K562 (cell line): Measurements from ENCODE around the gene FZD4. TPM values are rescaled to one million over a fixed set of nuclear protein-coding genes. Genes with fewer than 3 reads are reported as not detected.

Experiments
- ARHGAP35 ChIP-seq: fragments of 450-650 bp; IDR thresholded peaks from 2 replicates; pipeline ENCODE4 v1.6.1; 2018; ENCODE audit not compliant: partially characterized antibody
- ARNT ChIP-seq, 2 experiments: fragments of 450-650 bp; IDR thresholded peaks; 2 replicates each; pipeline ENCODE4 v1.6.1; 2016; ENCODE audit warnings: mild to moderate bottlenecking in 1 of 2
- BHLHE40 ChIP-seq: IDR thresholded peaks from 2 replicates; pipeline ENCODE4 v1.6.1; 2011; ENCODE audit warnings: low read length, improper control_type of control experiment
- BRF2 ChIP-seq: IDR thresholded peaks from 3 replicates; pipeline ENCODE4 v1.6.1; 2011; ENCODE audit warnings: borderline replicate concordance, mild to moderate bottlenecking; ENCODE audit not compliant: insufficient read length, insufficient read depth
- DNMT1 ChIP-seq: fragments of 450-650 bp; IDR thresholded peaks from 2 replicates; pipeline ENCODE4 v1.6.1; 2016; ENCODE audit warnings: antibody characterized with exemption, mild to moderate bottlenecking
- E2F5 ChIP-seq: sonication (generic); formaldehyde crosslinking; IDR thresholded peaks from 2 replicates; pipeline ENCODE4 v1.8.0; 2022; ENCODE audit warnings: mild to moderate bottlenecking, missing genetic modification reagents
- EP400 ChIP-seq: fragments of 450-650 bp; IDR thresholded peaks from 2 replicates; pipeline ENCODE4 v1.6.1; 2017; ENCODE audit warnings: antibody characterized with exemption, mild to moderate bottlenecking, moderate library complexity
- FOSL1 ChIP-seq: fragments of 200-800 bp; sonication (Bioruptor generic); conservative IDR thresholded peaks from 2 replicates; pipeline ENCODE4 v1.6.1; 2016; ENCODE audit warnings: missing genetic modification characterization, missing compliant biosample characterization
- GATA2 ChIP-seq: sonication (generic); formaldehyde crosslinking; IDR thresholded peaks from 2 replicates; pipeline ENCODE4 v1.4.0; 2020; ENCODE audit warnings: mild to moderate bottlenecking, missing genetic modification reagents
- JUN ChIP-seq, 2 experiments: sonication (generic) in 1 of 2; formaldehyde crosslinking in 1 of 2; IDR thresholded peaks; 2 replicates each; pipeline versions ENCODE4 v1.6.1 to v1.8.0; 2012 to 2022; ENCODE audit warnings: borderline replicate concordance in 2 of 2, mild to moderate bottlenecking in 2 of 2, improper control_type of control experiment in 1 of 2, low read depth in 1 of 2, low read length in 1 of 2, missing genetic modification reagents in 1 of 2
- JUND ChIP-seq, 2 experiments: IDR thresholded peaks; 2 replicates in 1 of 2; 3 replicates in 1 of 2; pipeline ENCODE4 v1.6.1; 2011; ENCODE audit warnings: borderline replicate concordance in 2 of 2, low read depth in 2 of 2, low read length in 2 of 2, improper control_type of control experiment in 1 of 2, missing biosample characterization in 1 of 2, missing genetic modification characterization in 1 of 2, missing genetic modification reagents in 1 of 2
- NFE2L1 ChIP-seq: fragments of 450-650 bp; IDR thresholded peaks from 2 replicates; pipeline ENCODE4 v1.6.1; 2016; ENCODE audit warnings: missing genetic modification characterization, low read depth, mild to moderate bottlenecking, missing compliant biosample characterization, moderate library complexity, borderline replicate concordance
- NFRKB ChIP-seq: fragments of 450-650 bp; IDR thresholded peaks from 2 replicates; pipeline ENCODE4 v1.6.1; 2016; ENCODE audit warnings: low read depth
- PHF8 ChIP-seq: fragments of 200-600 bp; sonication (generic); IDR thresholded peaks from 2 replicates; pipeline ENCODE4 v1.6.1; 2012; ENCODE audit warnings: mixed run types, mild to moderate bottlenecking, inconsistent platforms, low read length, moderate library complexity, borderline replicate concordance
- PRMT5 ChIP-seq: sonication (generic); formaldehyde crosslinking; IDR thresholded peaks from 2 replicates; pipeline ENCODE4 v1.5.0; 2020; ENCODE audit warnings: missing genetic modification reagents
- PURB ChIP-seq: sonication (generic); formaldehyde crosslinking; IDR thresholded peaks from 2 replicates; pipeline ENCODE4 v1.9.0; 2021; ENCODE audit warnings: low read depth, mild to moderate bottlenecking, missing genetic modification reagents
- RFX5 ChIP-seq: IDR thresholded peaks from 2 replicates; pipeline ENCODE4 v1.6.1; 2011; ENCODE audit warnings: low read depth, mild to moderate bottlenecking, improper control_type of control experiment, low read length
- SMARCB1 ChIP-seq: IDR thresholded peaks from 2 replicates; pipeline ENCODE4 v1.6.1; 2011; ENCODE audit warnings: improper control_type of control experiment, low read depth; ENCODE audit not compliant: insufficient read length
- TCF7L2 ChIP-seq: fragments of 150-350 bp; IDR thresholded peaks from 2 replicates; pipeline ENCODE4 v1.6.1; 2016; ENCODE audit warnings: low read depth, mild to moderate bottlenecking, low read length, moderate library complexity
- TOE1 ChIP-seq, 2 experiments: fragments of 450-650 bp in 1 of 2; sonication (generic) in 1 of 2; formaldehyde crosslinking in 1 of 2; IDR thresholded peaks; 2 replicates each; pipeline versions ENCODE4 v1.7.1 to v1.8.0; 2016 to 2022; ENCODE audit warnings: borderline replicate concordance in 2 of 2, mild to moderate bottlenecking in 2 of 2, antibody characterized with exemption in 1 of 2, inconsistent platforms in 1 of 2, low read depth in 1 of 2, missing genetic modification reagents in 1 of 2, moderate library complexity in 1 of 2
- TSC22D4 ChIP-seq: fragments of 450-650 bp; IDR thresholded peaks from 2 replicates; pipeline ENCODE4 v1.6.1; 2016; ENCODE audit warnings: missing genetic modification characterization, missing biosample characterization, control low read depth
- ZNF277 ChIP-seq: fragments of 250-450 bp; sonication (Bioruptor Pico); IDR thresholded peaks from 2 replicates; pipeline ENCODE4 v1.8.0; 2022; ENCODE audit warnings: inconsistent platforms, mild to moderate bottlenecking, moderate library complexity, borderline replicate concordance
- ZNF551 ChIP-seq: fragments of 250-450 bp; sonication (Bioruptor Pico); IDR thresholded peaks from 2 replicates; pipeline ENCODE4 v1.5.0; 2021; ENCODE audit warnings: mild to moderate bottlenecking, moderate library complexity
- ZNF668 ChIP-seq: fragments of 250-450 bp; sonication (Bioruptor Pico); IDR thresholded peaks from 2 replicates; pipeline ENCODE4 v1.8.0; 2022; ENCODE audit warnings: mild to moderate bottlenecking, inconsistent platforms
- ZNF699 ChIP-seq: fragments of 250-450 bp; sonication (Bioruptor Pico); IDR thresholded peaks from 2 replicates; pipeline ENCODE4 v1.8.0; 2021; ENCODE audit warnings: mild to moderate bottlenecking, moderate library complexity; ENCODE audit not compliant: insufficient replicate concordance
- polyA plus RNA-seq, 8 experiments: library from polyadenylated mRNA; depleted of rRNA in 4 of 8; stranded (reverse) in 5 of 8; unstranded in 3 of 8; fragments of >200 nt; fragmentation: Nextera tagmentation in 2 of 8; fragmentation: Illumina TruSeq in 1 of 8; extraction: Ambion mirVana in 2 of 8; extraction: Trizol in 1 of 8; gene quantifications; 2 replicates each; pipeline versions ENCODE4 v1.2.1 to v1.2.3, GENCODE V29; 2011 to 2014; ENCODE audit warnings: inconsistent platforms in 1 of 8, missing spikeins in 1 of 8
- total RNA-seq, 7 experiments: library from RNA; depleted of rRNA in 6 of 7; stranded (reverse); fragments of >200 nt in 6 of 7; fragmentation: Illumina TruSeq in 2 of 7; extraction: Trizol in 2 of 7; gene quantifications; 2 replicates each; pipeline versions ENCODE4 v1.2.1 to v1.2.3, GENCODE V29; 2011 to 2021; ENCODE audit warnings: low replicate concordance in 1 of 7

Gene FZD4
- total and polyA plus RNA-seq, 9 of the 15 experiments (the other 6 are each of a cell fraction or from before 2014, with no cell fraction given) = 1.2 to 7.9 (median 5.8) TPM

GRCh38 chr11:86933891-86934581 lies 21.2 kb downstream of the FZD4 start (continued):
- no peak for TF ChIP-seq FOSL1 (tag)
- TF ChIP-seq TCF7L2 = no peak
- TF ChIP-seq ZNF277 (CRISPR knock-in tag) = no peak
- no peak for TF ChIP-seq ZNF668
- 0 out of 2 replicates have a peak, but pooled peaks have one; percentile 33 for TF ChIP-seq NFRKB
- no peak for TF ChIP-seq JUND (IDR thresholded peaks at IDR 0.05; ENCODE audit: borderline replicate concordance, low read depth, low read length)
- TF ChIP-seq JUND (tag; IDR thresholded peaks at IDR 0.05; ENCODE audit: borderline replicate concordance, low read depth, low read length) = no peak
- TF ChIP-seq PHF8 = no peak
- TF ChIP-seq PRMT5 (CRISPR knock-in tag) = no peak
- no peak for TF ChIP-seq DNMT1
- no peak for TF ChIP-seq SMARCB1
- no peak for TF ChIP-seq BRF2
- no peak for TF ChIP-seq BHLHE40
- no peak for TF ChIP-seq E2F5 (CRISPR knock-in tag)
- TF ChIP-seq NFE2L1 (tag) = no peak
- TF ChIP-seq PURB (CRISPR knock-in tag) = no peak
- TF ChIP-seq ZNF699 = no peak
- no peak for TF ChIP-seq ARNT (IDR thresholded peaks at IDR 0.05)
- TF ChIP-seq RFX5 = no peak
- TF ChIP-seq ZNF551 = no peak
- TF ChIP-seq JUN (IDR thresholded peaks at IDR 0.05; ENCODE audit: borderline replicate concordance, low read depth, low read length) = no peak
- TF ChIP-seq JUN (CRISPR knock-in tag; IDR thresholded peaks at IDR 0.05; ENCODE audit: borderline replicate concordance) = no peak
- TF ChIP-seq ARHGAP35 = no peak
- 0 out of 2 replicates have a peak, but pooled peaks have one; percentile 31 for TF ChIP-seq EP400
- peak; percentile 89 for TF ChIP-seq TOE1 (IDR thresholded peaks at IDR 0.05; ENCODE audit: borderline replicate concordance)
- TF ChIP-seq TOE1 (CRISPR knock-in tag; IDR thresholded peaks at IDR 0.05; ENCODE audit: borderline replicate concordance, low read depth) = no peak
- TF ChIP-seq GATA2 (CRISPR knock-in tag) = no peak
- TF ChIP-seq TSC22D4 (tag) = no peak
